Coronary artery (tissue), 2 donors: ENCODE data around the gene TRAF3IP3.
A peak's percentile ranks its signal among the peaks of the same experiment; 100 is the strongest.

Experiments used
- DNase-seq: peaks from one replicate; pipeline ENCODE4 v3.0.0-alpha.2; 2017; ENCODE audit warnings: low spot score
- H3K27ac ChIP-seq, 2 donors: fragments of 200-600 bp; sonication (generic); one replicate each; pipeline ENCODE4 v1.5.1; 2016 to 2019
- H3K4me3 ChIP-seq: fragments of 200-600 bp; sonication (generic); 2 replicates; pipeline ENCODE4 v1.5.1; 2016; ENCODE audit warnings: mild to moderate bottlenecking, moderate library complexity
- TF ChIP-seq, protein P1 (sequence below): fragments of 200-600 bp; sonication (generic); IDR thresholded peaks from one replicate; pipeline ENCODE4 v1.5.1; 2019; ENCODE audit warnings: antibody characterized with exemption

TRAF3IP3 gene, protein sequence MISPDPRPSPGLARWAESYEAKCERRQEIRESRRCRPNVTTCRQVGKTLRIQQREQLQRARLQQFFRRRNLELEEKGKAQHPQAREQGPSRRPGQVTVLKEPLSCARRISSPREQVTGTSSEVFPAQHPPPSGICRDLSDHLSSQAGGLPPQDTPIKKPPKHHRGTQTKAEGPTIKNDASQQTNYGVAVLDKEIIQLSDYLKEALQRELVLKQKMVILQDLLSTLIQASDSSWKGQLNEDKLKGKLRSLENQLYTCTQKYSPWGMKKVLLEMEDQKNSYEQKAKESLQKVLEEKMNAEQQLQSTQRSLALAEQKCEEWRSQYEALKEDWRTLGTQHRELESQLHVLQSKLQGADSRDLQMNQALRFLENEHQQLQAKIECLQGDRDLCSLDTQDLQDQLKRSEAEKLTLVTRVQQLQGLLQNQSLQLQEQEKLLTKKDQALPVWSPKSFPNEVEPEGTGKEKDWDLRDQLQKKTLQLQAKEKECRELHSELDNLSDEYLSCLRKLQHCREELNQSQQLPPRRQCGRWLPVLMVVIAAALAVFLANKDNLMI

DNA sequence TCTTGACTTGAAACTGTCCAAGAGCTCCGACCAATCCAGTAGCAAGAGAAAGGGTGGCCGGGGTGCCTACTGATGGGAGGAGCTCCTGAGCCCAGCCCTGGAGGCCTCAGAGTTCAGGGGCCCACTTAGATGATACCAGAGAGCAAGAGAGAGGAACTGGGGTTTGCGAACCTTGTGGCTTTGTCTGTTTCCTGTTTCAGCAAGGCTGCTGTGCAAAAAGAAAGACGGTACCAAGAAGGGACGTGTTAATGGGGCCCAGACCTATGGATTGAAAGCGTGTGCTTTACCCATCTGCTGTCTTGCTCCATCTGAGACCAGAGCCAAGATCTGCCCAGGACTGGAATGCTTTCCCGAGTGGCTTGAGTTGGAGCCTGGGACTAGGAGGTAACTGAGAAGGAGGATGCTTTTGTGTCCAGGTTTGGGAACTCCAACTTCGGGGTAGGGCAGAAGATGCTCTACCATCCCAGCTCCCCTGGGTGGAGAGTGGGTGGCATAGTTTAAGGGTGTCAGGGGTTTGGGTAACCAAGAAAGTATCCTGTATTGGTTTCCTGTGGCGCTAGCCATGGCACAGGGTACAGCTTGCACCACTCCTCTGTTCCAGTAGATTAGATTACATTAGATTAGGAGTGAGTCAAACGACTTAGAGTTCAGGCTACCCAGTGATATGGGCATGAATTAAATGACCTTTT lies at the start of gene TRAF3IP3:
TRAF3IP3 (plus strand) TSS at position 128 of the 689 bp plus-strand sequence. CDS start 3,987 bp downstream, outside the sequence.
- Histone ChIP-seq H3K4me3 (peak within 1 kb of the TSS; percentile 38), H3K27ac (no peak within 1 kb of the TSS)
- TF ChIP-seq, protein P1, sequence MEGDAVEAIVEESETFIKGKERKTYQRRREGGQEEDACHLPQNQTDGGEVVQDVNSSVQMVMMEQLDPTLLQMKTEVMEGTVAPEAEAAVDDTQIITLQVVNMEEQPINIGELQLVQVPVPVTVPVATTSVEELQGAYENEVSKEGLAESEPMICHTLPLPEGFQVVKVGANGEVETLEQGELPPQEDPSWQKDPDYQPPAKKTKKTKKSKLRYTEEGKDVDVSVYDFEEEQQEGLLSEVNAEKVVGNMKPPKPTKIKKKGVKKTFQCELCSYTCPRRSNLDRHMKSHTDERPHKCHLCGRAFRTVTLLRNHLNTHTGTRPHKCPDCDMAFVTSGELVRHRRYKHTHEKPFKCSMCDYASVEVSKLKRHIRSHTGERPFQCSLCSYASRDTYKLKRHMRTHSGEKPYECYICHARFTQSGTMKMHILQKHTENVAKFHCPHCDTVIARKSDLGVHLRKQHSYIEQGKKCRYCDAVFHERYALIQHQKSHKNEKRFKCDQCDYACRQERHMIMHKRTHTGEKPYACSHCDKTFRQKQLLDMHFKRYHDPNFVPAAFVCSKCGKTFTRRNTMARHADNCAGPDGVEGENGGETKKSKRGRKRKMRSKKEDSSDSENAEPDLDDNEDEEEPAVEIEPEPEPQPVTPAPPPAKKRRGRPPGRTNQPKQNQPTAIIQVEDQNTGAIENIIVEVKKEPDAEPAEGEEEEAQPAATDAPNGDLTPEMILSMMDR: no peak
- DNase-seq: no peak

DNA sequence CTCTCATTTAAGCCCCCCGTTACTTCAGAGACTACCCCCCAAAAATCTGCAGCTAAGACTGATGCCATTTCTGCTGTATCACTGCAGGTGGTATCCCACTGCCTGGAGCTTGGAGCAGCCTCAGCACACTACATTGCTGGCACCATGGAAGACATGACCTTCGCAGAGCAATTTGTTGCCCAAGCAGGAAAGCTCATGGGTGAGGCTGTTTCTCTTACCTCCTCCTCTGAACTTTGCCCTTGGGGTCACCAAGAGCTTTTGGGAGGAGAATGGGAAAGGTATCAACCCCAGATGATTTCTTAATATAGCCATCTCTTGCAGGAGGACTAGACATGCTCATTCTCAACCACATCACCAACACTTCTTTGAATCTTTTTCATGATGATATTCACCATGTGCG lies 49.2 kb upstream of the TRAF3IP3 start:
- H3K27ac ChIP-seq: no peak overlapping the region
- TF ChIP-seq, protein P1: no peak
- DNase-seq: no peak
- no peak overlapping the region for H3K4me3 ChIP-seq

DNA sequence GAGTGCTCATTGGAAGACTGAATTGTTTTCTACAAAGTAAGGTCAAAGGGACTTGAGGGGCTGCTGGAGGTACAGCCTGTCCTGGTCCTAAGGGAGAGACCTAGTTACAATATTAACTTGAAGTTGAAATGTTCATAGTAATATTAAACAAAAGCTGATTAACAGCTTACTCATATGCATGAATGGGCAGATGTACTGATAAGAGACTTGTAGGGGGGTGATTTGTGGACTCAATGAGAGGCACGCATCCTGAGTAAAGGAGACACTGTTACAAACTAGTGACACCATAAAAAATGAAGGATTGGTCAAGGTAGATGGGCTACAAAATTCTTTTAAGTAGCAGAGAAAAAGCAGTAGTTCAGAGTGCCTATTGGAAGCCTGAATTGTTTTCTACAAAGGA lies 48.5 kb upstream of the TRAF3IP3 start:
- no peak for DNase-seq
- TF ChIP-seq, protein P1: no peak
- Histone ChIP-seq H3K27ac (no peak overlapping the region), H3K4me3 (no peak overlapping the region)

DNA sequence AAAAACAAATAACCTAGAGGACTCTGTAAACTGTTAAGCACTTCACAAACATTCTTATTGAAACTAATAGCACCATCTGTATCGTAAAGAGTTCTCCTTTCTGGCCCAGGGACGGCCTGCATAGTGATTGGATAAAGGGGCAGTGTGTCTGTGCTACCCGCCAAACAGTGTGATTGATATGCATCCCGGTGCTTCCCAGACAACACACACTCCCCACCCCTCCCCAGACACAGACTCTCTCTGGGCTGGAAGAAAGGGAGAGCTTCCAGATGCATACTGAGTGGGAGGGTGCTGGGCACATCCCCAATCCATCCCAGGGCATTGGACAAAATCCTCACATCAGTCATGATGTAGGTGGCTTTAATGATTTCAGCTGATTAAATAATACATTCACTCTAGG lies 47.6 kb upstream of the TRAF3IP3 start:
- TF ChIP-seq, protein P1: no peak
- H3K4me3 ChIP-seq: no peak overlapping the region
- DNase-seq: no peak
- H3K27ac ChIP-seq: no peak overlapping the region

DNA sequence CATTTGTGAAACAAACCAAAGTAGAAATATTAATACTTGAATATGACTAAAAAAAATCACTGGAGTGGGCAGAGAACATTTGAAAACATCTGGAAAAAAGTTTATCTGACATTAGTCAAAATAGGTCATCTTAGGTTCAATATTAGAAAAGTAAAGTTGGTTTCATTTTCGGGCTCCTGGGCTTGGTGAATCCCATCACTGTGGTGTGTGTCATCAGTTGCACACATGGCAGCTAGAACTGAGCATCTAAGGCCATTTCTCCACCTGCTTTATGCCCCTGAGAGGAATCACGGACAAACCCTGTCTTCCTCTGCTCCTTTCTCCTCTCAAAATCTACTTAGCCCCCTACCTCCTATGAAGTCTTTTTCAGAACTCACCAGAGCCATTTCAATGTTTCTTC lies 45.8 kb upstream of the TRAF3IP3 start:
- Histone ChIP-seq H3K27ac (no peak overlapping the region), H3K4me3 (no peak overlapping the region)
- TF ChIP-seq, protein P1: no peak
- no peak for DNase-seq

DNA sequence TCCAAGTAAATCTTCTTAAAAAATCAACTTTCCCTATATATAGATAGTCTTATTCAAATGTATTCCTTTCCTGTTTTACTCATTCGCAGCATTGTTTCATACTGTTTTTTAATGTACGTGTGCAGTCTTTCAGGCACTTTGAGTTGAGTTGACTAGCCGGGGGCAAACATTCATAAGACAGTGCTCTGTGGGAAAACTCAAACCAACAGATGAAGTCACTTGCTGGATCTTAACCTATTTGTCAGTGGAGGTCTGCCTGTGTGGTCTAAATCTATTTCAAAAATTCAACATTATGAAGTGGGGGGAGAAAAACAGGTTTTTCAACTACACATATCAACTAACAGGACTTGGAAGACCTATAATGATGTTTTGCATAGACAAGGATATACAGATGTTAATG lies 45.0 kb upstream of the TRAF3IP3 start:
- DNase-seq: no peak
- Histone ChIP-seq H3K27ac (no peak overlapping the region), H3K4me3 (no peak overlapping the region)
- TF ChIP-seq, protein P1: no peak
